Gastrocnemius medialis (tissue), 4 donors: Measurements from ENCODE around the gene PRPSAP2. TPM values are rescaled to one million over a fixed set of nuclear protein-coding genes. Genes with fewer than 3 reads are reported as not detected.

Experiments used
- ATAC-seq, 2 donors: fragments of 150-250 bp; one replicate each; pipeline ENCODE4 v1.9.1; 2016
- DNase-seq, 2 donors: peaks; one replicate each; pipeline ENCODE4 v3.0.0-alpha.2; 2019
- H3K27ac ChIP-seq, 4 donors: fragments of 200-600 bp; sonication (generic); 1 replicate in 1 of 4; 2 replicates in 3 of 4; pipeline ENCODE4 v1.5.1; 2016 to 2018; ENCODE audit warnings: mild to moderate bottlenecking in 2 of 4, moderate library complexity in 1 of 4
- H3K27me3 ChIP-seq, 3 donors: fragments of 200-600 bp; sonication (generic) in 2 of 3; 1 replicate in 1 of 3; 2 replicates in 2 of 3; pipeline versions ENCODE4 v1.5.1 to v1.6.0; 2016 to 2019; ENCODE audit warnings: mild to moderate bottlenecking in 1 of 3, moderate library complexity in 1 of 3
- H3K36me3 ChIP-seq, 2 donors: fragments of 200-600 bp; sonication (generic) in 1 of 2; one replicate each; pipeline ENCODE4 v1.5.1; 2017 to 2018
- H3K4me1 ChIP-seq, 2 donors: fragments of 200-600 bp; sonication (generic) in 1 of 2; one replicate each; pipeline ENCODE4 v1.5.1; 2016 to 2017; ENCODE audit warnings: mild to moderate bottlenecking in 2 of 2
- H3K4me3 ChIP-seq, 4 donors: fragments of 200-600 bp; sonication (generic) in 3 of 4; 1 replicate in 1 of 4; 2 replicates in 3 of 4; pipeline ENCODE4 v1.5.1; 2016 to 2019; ENCODE audit warnings: mild to moderate bottlenecking in 2 of 4
- H3K9me3 ChIP-seq, 3 donors: fragments of 200-600 bp; sonication (generic) in 2 of 3; 1 replicate in 1 of 3; 2 replicates in 2 of 3; pipeline ENCODE4 v1.5.1; 2016 to 2019
- POLR2A ChIP-seq, 2 donors: fragments of 450-650 bp; IDR thresholded peaks; one replicate each; pipeline ENCODE4 v1.6.1; 2017; ENCODE audit warnings: antibody characterized with exemption in 2 of 2, mild to moderate bottlenecking in 2 of 2, moderate library complexity in 2 of 2
- in situ Hi-C, 4 donors: fragments of 200-750 bp; cut with MboI; loops; one replicate each; pipeline versions ENCODE4 v1.15.0 to v1.8.0; 2017; ENCODE audit warnings: low sequenced_read_pairs in 4 of 4
- intact Hi-C: fragments of 100-400 bp; cut with DNase I; formaldehyde crosslinking; loops from one replicate; pipeline ENCODE4 v1.15.1; 2023; ENCODE audit warnings: low total_unique reads
- total RNA-seq, 4 donors: library from RNA; depleted of rRNA; stranded (reverse); fragments of >200 nt; gene quantifications; one replicate each; pipeline versions ENCODE4 v1.1.0 to v1.2.3, GENCODE V29; 2016
- TF ChIP-seq, protein P1 (sequence below), 5 experiments: fragments of 450-650 bp in 3 of 5; fragments of 200-600 bp in 2 of 5; sonication (generic) in 2 of 5; IDR thresholded peaks in 4 of 5; conservative IDR thresholded peaks in 1 of 5; 1 replicate in 4 of 5; 2 replicates in 1 of 5; pipeline ENCODE4 v1.5.1; 2016 to 2019; ENCODE audit warnings: antibody characterized with exemption in 5 of 5, mild to moderate bottlenecking in 3 of 5, moderate library complexity in 3 of 5

The PRPSAP2 gene
- total RNA-seq, 4 donors from 2014 or later, result 7.9 to 15.8 (median 10.3) TPM

DNA sequence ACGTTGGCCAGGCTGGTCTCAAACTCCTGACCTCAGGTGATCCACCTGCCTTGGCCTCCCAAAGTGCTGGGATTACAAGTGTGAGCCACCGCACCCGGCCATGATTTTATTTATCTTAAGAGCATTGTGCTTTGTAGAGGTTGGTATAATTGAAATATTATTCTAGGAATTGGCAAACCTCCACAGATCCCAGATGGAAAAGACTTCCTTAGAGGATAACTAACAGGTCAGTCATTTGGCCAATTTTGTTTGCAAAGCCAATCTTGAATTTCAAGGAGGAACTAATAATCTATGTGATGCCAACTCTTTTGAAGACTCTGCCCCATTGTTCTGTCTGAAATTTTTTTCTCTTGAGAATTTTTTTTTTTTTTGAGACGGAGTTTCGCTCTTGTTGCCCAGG lies 47.3 kb downstream of the PRPSAP2 start:
- intact Hi-C loops, result no loop called here
- Histone ChIP-seq H3K36me3 (peaks cover 0 to 10% of the 10 kb centered on the region in 2 donors), H3K4me1 (no peaks in the 10 kb centered on the region), H3K9me3 (no peaks in the 10 kb centered on the region), H3K4me3 (no peak overlapping the region), H3K27ac (no peak overlapping the region), H3K27me3 (no peaks in the 10 kb centered on the region)
- ATAC-seq (no peak), DNase-seq (no peak)
- in situ Hi-C loops, result no loop called here
- TF ChIP-seq POLR2A (IDR thresholded peaks at IDR 0.05), result no peak
- TF ChIP-seq, protein P1, sequence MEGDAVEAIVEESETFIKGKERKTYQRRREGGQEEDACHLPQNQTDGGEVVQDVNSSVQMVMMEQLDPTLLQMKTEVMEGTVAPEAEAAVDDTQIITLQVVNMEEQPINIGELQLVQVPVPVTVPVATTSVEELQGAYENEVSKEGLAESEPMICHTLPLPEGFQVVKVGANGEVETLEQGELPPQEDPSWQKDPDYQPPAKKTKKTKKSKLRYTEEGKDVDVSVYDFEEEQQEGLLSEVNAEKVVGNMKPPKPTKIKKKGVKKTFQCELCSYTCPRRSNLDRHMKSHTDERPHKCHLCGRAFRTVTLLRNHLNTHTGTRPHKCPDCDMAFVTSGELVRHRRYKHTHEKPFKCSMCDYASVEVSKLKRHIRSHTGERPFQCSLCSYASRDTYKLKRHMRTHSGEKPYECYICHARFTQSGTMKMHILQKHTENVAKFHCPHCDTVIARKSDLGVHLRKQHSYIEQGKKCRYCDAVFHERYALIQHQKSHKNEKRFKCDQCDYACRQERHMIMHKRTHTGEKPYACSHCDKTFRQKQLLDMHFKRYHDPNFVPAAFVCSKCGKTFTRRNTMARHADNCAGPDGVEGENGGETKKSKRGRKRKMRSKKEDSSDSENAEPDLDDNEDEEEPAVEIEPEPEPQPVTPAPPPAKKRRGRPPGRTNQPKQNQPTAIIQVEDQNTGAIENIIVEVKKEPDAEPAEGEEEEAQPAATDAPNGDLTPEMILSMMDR (IDR thresholded peaks at IDR 0.05 in 4 of 5, conservative IDR thresholded peaks at IDR 0.05 in 1 of 5), result no peak

DNA sequence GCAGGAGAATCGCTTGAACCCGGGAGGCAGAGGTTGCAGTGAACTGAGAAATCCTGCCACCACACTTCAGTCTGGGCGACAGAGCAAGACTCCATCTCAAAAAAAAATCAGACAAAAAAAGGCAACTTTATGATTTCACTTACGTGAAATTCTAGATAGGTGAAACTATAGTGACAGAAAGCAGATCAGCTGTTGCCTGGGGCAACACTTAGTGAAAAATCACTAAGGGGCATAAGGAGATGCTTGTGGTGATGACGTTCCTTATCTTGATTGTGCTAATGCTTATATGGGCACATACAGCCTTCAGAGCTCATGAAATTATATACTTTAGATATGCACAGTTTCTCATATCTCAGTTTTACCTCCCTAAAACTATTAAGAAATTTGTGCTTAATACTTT lies 52.4 kb downstream of the PRPSAP2 start:
- intact Hi-C loops (no loop called here), in situ Hi-C loops (no loop called here)
- TF ChIP-seq POLR2A (IDR thresholded peaks at IDR 0.05), result no peak
- TF ChIP-seq, protein P1 (IDR thresholded peaks at IDR 0.05 in 4 of 5, conservative IDR thresholded peaks at IDR 0.05 in 1 of 5), result no peak
- Histone ChIP-seq H3K36me3 (peaks cover 0 to 36% of the 10 kb centered on the region in 2 donors), H3K27me3 (no peaks in the 10 kb centered on the region), H3K4me1 (no peaks in the 10 kb centered on the region), H3K27ac (no peak overlapping the region), H3K4me3 (no peak overlapping the region), H3K9me3 (no peaks in the 10 kb centered on the region)
- DNase-seq (no peak), ATAC-seq (no peak)

DNA sequence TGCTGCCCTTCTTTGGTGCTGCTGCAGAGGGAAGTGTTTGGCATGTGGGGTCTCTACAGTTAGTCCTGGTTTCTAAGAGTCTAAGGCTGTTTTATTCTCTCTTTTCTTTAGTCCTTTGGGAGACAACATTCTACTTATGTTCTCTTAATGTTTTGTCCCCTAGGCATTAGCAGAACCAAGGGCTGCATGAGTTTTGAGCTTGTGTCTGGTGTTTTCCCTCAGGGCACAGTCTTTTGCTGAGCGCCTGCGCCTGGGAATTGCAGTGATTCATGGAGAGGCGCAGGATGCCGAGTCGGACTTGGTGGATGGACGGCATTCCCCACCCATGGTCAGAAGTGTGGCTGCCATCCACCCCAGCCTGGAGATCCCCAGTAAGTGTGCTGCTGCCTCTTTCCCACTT lies 53.0 kb downstream of the PRPSAP2 start:
- in situ Hi-C loops (no loop called here), intact Hi-C loops (no loop called here)
- Histone ChIP-seq H3K27ac (no peak overlapping the region), H3K9me3 (no peaks in the 10 kb centered on the region), H3K36me3 (peaks cover 0 to 42% of the 10 kb centered on the region in 2 donors), H3K4me1 (no peaks in the 10 kb centered on the region), H3K27me3 (no peaks in the 10 kb centered on the region), H3K4me3 (no peak overlapping the region)
- DNase-seq (no peak), ATAC-seq (no peak)
- TF ChIP-seq, protein P1 (IDR thresholded peaks at IDR 0.05 in 4 of 5, conservative IDR thresholded peaks at IDR 0.05 in 1 of 5), result no peak
- TF ChIP-seq POLR2A (IDR thresholded peaks at IDR 0.05), result no peak

DNA sequence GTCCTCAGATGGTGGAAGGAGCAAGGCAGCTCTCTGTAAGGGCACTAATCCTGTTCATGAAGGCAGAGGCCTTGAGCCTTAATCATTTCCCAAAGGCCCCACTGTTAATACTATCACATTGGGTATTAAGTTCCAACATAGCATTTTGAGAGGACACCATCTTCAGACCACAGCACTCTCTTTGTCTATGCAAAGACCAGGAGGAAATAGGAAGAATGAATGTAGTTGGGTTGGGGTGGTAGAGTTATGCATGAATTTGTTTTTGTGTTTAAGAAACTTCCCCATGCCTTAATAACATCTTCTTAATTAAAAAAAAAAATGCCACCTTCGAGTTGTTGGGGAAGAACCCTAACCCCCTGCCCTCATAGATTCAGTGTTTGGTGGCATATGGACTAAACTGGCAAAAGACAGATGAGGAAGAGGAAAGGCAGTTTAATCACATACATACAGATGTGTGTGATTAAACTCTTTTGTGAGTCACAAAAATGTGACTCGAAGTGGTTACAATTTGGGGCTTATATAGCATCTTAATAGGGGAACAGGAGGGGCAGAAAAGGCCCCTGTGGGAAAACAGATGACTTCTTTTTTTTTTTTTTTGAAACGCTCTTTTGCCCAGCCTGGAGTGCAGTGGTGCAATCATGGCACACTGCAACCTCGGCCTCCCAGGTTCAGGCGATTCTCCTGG lies 59.0 kb downstream of the PRPSAP2 start:
- H3K4me1 ChIP-seq, result peaks cover 2 to 9% of the 10 kb centered on the region in 2 donors
- DNase-seq (no peak), ATAC-seq (no peak)
- no peak overlapping the region for H3K4me3 ChIP-seq
- no peaks in the 10 kb centered on the region for H3K9me3 ChIP-seq
- TF ChIP-seq POLR2A (IDR thresholded peaks at IDR 0.05), result no peak
- TF ChIP-seq, protein P1 (IDR thresholded peaks at IDR 0.05 in 4 of 5, conservative IDR thresholded peaks at IDR 0.05 in 1 of 5), result no peak
- no peak overlapping the region for H3K27ac ChIP-seq
- peaks cover 0 to 44% of the 10 kb centered on the region in 2 donors for H3K36me3 ChIP-seq
- H3K27me3 ChIP-seq, result no peaks in the 10 kb centered on the region
- in situ Hi-C loops (no loop called here), intact Hi-C loops (no loop called here)
